ENCODE data around the gene DEPDC4.
"Not testable (repeated sequence)": the region's sequence is repeated elsewhere in the genome, so short reads cannot be mapped to it uniquely, and the experiment has no call there.

The DEPDC4 gene

GRCh38 chr12:100265107-100265506 is 1.8 kb downstream of the DEPDC4 start:
- DNase-seq (ENCODE audit: low read depth in 3 of 3): not testable (repeated sequence)

GRCh38 chr12:100263131-100263530 is 3.7 kb downstream of the DEPDC4 start:
- no peak for DNase-seq (ENCODE audit: low read depth in 3 of 3)

GRCh38 chr12:100258127-100258526 is 8.8 kb downstream of the DEPDC4 start:
- DNase-seq (ENCODE audit: low read depth in 3 of 3): no peak

- DNase-seq (ENCODE audit: low read depth in 3 of 3): no peak
Measured at GRCh38 chr12:100254876-100255275, 12.0 kb downstream of the DEPDC4 start.

- DNase-seq (ENCODE audit: low read depth in 3 of 3): no peak
Measured at GRCh38 chr12:100253437-100253836, 13.4 kb downstream of the DEPDC4 start.

- DNase-seq (ENCODE audit: low read depth in 3 of 3): no peak
Measured at GRCh38 chr12:100251917-100252316, 15.0 kb downstream of the DEPDC4 start.

- no peak for DNase-seq (ENCODE audit: low read depth in 3 of 3)
Measured at GRCh38 chr12:100249941-100250340, 16.9 kb downstream of the DEPDC4 start.

GRCh38 chr12:100248886-100249285 is 18.0 kb downstream of the DEPDC4 start:
- no peak for DNase-seq (ENCODE audit: low read depth in 3 of 3)

GRCh38 chr12:100247765-100248164 is 19.1 kb downstream of the DEPDC4 start:
- no peak for DNase-seq (ENCODE audit: low read depth in 3 of 3)

- no peak for DNase-seq (ENCODE audit: low read depth in 3 of 3)
Measured at GRCh38 chr12:100243137-100243536, 23.7 kb downstream of the DEPDC4 start.

- no peak for DNase-seq (ENCODE audit: low read depth in 3 of 3)
Measured at GRCh38 chr12:100239589-100239988, 27.3 kb downstream of the DEPDC4 start.

GRCh38 chr12:100238801-100239200 is 28.1 kb downstream of the DEPDC4 start:
- DNase-seq (ENCODE audit: low read depth in 3 of 3): no peak

- no peak for DNase-seq (ENCODE audit: low read depth in 3 of 3)
Measured at GRCh38 chr12:100234591-100235304, 32.1 kb downstream of the DEPDC4 start.

- DNase-seq (ENCODE audit: low read depth in 3 of 3): no peak
Measured at GRCh38 chr12:100234166-100234565, 32.7 kb downstream of the DEPDC4 start.

- DNase-seq (ENCODE audit: low read depth in 3 of 3): not testable (repeated sequence)
Measured at GRCh38 chr12:100231873-100232272, 35.0 kb downstream of the DEPDC4 start.

- no peak for DNase-seq (ENCODE audit: low read depth in 3 of 3)
Measured at GRCh38 chr12:100229876-100230275, 37.0 kb downstream of the DEPDC4 start.

- no peak for DNase-seq (ENCODE audit: low read depth in 3 of 3)
Measured at GRCh38 chr12:100229036-100229635, 37.7 kb downstream of the DEPDC4 start.

GRCh38 chr12:100225491-100225890 is 41.4 kb downstream of the DEPDC4 start:
- no peak for DNase-seq (ENCODE audit: low read depth in 3 of 3)

GRCh38 chr12:100222173-100222572 is 44.7 kb downstream of the DEPDC4 start:
- not testable (repeated sequence) for DNase-seq (ENCODE audit: low read depth in 3 of 3)

GRCh38 chr12:100221523-100221922 is 45.4 kb downstream of the DEPDC4 start:
- no peak for DNase-seq (ENCODE audit: low read depth in 3 of 3)

GRCh38 chr12:100219328-100220109 is 47.4 kb downstream of the DEPDC4 start:
- no peak for DNase-seq (ENCODE audit: low read depth in 3 of 3)

- DNase-seq (ENCODE audit: low read depth in 3 of 3): no peak
Measured at GRCh38 chr12:100216337-100216736, 50.5 kb downstream of the DEPDC4 start.

- DNase-seq (ENCODE audit: low read depth in 3 of 3): no peak
Measured at GRCh38 chr12:100215209-100215608, 51.7 kb downstream of the DEPDC4 start.

Measured in stimulated activated CD4-positive, alpha-beta T cell treated with anti-CD3 and anti-CD28 coated beads, TNF-alpha, amount 100 ng/mL, for 24 hours (primary cell).